Superior temporal gyrus (tissue), 1 donor: ENCODE data around the gene SLC39A11.
"Not testable (repeated sequence)": the region's sequence is repeated elsewhere in the genome, so short reads cannot be mapped to it uniquely, and the experiment has no call there.

Experiments used
- DNase-seq: peaks from one replicate; pipeline ENCODE4 v3.0.0-alpha.2; 2016; ENCODE audit errors: extremely low spot score

The SLC39A11 gene

DNA sequence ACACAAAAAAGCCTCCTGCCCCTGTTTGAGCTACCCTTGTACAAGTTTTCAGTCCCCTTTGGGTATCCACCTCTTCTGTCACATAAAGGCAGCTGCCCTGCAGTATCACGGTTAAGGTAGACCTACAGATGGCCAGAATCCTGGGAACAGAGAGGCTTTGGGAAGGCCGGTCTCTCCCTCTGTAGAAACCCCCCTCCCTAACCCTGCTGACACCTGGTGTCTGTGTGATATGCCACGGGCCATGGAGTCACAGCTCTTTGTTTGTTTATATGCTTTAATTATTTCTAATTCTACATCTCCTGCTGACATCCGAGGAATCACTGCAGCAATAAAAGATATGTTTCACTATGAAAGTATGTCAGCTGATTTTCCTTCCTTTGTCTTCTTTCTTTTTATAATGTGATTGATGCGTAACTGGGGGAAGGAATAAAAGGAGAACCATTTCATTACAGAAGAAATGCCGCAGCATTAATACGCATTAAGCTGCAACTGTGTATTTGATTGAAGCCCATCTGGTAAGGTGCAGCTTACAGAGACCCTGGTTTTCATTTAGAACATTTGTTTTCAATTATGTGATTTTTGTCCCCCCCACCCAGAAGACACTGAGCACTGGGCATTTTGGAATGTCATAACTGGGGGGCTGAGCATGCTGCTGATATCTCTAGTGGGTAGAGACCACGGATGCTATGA is 142.1 kb downstream of the SLC39A11 start:
- DNase-seq = no peak

DNA sequence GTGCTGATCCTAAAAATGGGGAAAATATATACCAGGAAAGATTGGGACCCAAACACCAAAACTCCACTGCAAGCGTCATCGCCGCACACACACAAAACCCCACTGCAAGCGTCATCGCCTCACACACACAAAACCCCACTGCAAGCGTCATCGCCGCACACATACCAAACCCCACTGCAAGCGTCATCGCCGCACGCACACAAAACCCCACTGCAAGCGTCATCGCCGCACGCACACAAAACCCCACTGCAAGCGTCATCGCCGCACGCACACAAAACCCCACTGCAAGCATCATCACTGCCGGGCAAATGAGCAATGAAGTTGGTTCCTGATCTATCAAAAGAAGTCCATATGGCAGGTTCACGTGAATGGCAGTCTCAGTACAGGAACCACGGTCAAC is 144.4 kb downstream of the SLC39A11 start:
- no peak for DNase-seq

DNA sequence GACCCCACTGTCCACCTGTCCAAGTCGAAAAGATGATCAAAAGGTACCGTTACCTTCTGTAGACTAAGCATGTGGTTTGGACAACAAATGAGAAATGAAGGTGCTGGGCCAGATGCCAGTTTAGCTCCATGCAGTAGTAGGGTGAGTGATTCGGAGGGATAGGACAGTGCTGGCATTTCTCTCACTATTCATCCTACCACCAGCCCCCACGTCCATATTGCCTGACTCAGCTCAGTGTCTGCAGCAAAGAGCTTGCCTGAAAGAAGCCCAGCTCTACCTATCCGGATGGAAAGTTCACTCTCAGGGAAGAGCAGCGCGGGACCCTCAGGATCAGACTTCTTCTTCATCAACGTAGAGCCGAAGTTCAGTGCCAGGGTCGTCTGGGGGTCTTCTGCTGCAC is 145.0 kb downstream of the SLC39A11 start:
- DNase-seq = no peak

DNA sequence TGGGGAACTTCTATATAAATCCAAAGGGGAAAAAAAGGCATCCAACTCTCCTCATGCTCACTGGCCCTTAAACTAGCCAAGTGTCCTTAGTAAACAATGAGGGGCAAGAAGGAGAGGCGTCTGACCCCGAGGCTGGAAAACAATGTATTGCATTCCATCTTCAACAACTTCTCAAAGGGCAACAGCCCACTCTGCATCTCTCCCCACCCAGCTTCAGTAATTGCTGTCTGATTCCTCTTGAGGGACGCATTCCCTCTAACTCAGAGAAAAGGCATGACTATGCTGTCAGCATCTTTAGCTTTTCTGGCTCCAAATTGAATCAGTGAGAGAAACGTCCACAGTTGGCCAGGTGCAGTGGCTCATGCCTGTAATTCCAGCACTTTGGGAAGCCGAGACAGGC is 145.8 kb downstream of the SLC39A11 start:
- DNase-seq = no peak

DNA sequence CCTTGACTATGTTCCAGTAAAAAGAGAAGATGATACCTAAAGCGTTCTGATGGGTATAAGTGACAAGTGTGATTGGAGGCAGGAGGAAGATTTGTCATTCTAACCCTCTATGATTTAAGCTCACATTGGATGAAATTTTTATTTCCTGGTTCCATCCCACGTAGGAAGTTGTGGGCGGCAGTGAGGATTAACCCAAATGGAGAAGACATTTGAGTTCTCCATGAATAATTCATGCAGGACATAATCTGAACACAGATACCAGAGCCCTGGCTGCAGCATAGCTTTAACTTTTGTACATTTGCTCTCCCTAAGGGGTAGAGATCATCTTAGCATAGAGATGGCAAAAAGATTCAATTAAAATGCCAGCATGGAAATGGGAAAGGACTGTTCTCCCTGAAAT is 146.3 kb downstream of the SLC39A11 start:
- peak; percentile 60 for DNase-seq

DNA sequence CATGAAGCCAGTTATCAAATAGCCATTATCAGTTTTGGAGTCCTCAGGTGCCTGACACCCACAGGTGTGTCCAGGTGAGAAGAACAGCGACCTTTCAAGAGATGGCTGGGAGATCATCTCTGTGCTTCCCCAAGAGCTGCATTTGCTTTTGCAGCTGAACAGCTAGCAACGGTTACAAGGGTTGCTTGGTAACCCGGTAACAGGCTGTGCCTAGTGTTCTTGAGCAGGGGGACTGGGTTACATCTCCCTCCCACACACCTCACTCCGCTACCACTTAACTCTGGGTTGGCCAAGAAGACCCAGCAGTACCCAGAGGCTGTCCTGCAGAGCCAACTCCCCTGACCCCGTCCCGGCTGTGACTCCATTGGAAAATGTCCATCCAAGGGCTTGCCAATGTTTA is 147.0 kb downstream of the SLC39A11 start:
- DNase-seq = no peak

DNA sequence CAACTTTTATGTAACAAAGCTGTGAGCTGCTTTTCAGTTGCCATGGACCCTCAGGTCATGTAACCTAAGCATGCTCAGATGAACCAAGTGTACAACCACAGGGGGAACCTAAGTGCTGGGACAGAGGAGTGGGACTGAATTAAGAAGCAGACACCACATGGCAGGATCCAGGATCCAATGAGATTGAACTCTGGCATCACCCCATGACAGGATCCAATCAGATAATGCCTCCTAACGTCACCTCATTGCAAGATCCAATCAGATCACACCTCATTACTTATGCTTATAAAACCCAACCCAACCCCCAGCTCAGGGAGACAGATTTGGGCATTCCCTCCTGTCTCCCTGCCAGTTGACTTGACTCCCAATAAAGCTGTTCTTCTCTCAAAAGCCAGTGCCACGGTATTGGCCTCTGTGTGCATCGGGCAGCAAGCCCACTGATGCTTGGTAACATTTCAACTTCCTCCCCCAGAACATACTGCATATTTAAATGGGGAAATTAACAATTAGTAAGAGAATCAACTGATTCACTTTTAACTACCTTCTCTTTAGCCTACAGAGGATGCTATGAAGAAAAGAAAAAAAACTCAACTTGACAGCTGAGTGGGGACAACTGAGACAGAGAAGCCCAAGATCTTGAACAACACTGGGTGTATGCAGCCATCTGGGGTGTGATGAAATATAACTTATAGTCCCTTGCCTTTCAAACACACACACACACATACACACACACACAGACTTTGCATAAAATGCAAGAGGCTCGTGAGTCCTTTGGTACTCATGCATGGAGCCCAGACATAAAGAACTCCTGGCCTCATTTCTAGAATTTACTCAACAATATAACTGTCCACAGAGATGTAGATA is 148.4 kb downstream of the SLC39A11 start:
- DNase-seq = peak; percentile 68

DNA sequence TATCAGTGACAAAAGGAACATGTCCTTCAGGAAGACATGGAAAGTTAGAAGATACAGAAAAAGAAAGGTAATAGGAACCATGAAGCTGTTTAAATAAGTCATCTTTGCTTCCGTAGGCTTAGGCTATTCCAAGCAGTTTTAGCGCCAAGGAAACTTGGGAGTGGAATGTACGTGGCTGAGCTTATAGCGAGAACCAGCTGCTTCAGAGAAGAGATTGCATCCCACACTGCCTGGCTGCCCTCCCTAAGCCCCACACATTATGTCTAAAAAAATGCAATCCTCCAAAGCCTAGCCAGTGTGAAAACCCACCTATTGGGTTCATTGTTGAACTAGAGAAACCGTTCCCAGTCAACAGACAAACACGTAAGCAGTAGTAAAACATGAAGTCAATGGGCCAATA is 149.9 kb downstream of the SLC39A11 start:
- DNase-seq = peak; percentile 63

DNA sequence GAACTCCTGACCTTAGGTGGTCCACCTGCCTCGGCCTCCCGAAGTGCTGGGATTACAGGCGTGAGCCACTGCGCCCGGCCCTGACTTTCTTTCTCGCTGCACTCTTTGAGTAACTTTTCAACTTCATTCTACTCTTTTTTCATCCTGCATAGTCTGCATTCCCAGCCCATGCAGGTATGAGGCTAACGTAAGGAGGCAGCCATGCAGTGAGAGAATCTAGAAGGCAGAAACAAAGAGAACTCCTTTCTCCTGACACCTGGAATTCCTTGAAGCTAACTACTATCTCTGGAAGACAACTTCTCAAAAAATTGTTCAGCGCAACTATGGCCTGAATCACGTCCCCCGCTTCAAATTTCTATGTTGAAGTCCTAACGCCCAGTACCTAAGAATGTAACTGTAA is 152.0 kb downstream of the SLC39A11 start:
- DNase-seq = no peak

DNA sequence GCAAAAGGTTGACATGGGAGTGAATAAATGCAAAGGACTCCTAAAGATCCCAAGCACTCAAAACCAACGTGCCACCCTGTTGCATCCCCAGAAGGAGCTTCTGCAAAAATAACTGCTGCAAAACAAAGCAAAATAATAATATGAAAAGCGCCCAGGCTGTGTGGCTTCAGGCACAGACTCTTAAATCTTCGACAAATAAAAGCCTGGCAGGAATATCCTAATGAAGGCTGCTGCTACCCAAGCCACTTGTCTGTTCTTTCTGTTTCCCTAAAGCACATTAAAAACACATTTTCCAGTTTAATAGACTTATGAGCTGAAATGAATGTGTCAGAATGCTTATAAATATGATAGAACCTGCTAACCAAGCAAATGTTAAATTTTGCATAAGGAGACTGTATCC is 154.0 kb downstream of the SLC39A11 start:
- no peak for DNase-seq

DNA sequence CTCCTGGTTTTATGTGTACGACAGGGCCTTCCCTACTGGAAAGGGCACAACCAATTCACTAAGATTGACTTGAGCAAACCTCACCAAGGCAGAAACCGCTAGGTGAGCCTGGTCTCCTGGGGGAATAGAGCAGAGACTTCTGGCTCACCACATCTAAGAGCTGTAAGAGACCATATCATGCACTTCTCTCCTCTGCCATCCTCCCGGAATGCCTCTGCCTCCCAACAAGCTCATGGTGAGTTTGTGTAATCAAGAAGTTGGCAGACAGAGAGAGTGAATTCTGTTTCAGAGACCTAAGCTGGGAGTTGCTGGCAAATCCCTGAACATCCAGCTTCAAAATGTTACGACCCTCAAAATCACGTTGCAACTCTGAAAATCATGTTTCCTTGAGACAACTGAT is 154.8 kb downstream of the SLC39A11 start:
- DNase-seq = no peak

DNA sequence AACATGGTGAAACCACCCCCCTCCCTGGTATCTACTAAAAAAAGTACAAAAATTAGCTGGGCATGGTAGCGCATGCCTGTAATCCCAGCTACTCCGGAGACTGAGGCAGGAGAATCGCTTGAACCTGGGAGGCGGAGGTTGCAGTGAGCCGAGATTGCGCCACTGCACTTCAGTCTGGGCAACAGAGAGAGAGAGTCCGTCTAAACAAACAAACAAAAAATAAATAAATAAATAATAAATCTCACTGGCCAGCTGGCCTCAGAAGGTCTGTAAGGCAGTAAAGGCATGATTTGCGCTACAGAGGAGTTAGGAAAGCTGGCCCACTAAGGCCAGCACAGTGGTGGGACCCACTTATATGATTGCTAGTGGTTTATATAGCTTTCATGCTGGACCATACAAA is 155.2 kb downstream of the SLC39A11 start:
- not testable (repeated sequence) for DNase-seq

DNA sequence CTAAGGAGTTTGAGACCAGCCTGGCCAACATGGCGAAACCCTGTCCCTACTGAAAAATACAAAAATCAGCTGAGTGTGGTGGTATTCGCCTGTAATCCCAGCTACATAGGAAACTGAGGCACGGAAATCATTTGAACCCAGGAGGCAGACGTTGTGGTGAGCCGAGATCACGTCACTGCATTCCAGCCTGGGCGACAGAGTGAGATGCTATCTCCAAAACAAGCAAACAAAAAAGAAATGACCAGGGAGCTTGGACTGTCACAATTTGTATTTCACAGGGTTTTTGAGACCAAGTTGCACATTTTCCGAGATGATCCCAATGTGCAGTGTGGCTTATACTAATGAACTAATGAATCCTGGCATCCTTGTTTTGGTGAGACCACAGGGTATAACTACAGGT is 156.5 kb downstream of the SLC39A11 start:
- DNase-seq = no peak

DNA sequence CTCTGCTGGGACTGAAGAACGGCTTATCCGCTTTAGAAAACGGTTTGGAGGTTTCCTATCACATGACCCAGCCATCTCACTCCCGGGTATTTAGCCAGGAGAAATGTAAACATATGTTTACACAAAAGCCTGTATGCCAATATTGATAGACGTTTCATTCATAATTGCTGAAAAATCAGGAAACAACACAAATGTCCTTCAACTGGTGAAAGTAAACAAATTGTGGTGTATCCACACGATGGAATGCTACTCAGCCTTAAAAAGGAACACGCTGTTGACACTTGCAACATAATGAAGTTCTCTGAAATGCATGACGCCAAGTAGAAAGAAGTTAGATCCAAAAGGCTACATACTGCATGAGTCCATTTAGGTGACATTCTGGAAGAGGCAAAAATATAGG is 157.6 kb downstream of the SLC39A11 start:
- no peak for DNase-seq

DNA sequence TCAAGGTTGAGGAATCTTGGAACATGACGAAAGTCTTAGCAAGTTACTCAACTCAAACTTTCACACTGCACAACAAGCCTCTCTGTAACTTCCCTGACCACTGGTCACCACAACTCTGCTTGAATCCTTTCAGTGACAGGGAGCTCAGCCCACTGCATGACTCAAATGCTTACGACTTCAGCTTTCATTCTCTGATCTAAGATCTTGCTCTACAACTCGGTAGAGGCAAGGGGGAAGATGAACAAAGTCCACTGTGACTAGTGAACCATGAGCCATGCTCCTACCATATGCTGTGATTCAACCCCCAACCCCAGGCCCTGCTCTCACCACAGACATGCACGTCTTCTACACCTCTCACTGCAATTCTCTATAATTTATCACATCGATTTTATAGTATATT is 160.9 kb downstream of the SLC39A11 start:
- DNase-seq = no peak

DNA sequence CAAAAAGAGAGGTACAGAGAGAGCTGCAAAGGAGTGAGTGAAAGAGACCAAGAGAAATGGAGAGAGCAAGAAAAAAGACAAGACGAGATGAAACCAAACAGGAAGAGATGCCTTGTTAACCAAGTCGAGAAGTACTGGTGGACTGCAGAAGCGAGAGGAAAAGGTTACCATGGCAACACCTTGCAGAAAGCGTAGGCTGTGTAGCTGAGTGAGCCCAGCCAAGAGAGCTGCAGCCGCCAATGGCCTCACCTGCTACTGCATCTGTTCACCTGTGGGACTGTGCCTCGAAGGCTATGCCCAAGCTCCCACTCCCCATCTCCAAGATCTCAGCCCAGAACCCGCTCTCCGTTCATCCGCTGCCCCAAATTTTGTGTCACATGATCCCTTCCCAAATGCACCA is 161.3 kb downstream of the SLC39A11 start:
- DNase-seq = peak; percentile 64

DNA sequence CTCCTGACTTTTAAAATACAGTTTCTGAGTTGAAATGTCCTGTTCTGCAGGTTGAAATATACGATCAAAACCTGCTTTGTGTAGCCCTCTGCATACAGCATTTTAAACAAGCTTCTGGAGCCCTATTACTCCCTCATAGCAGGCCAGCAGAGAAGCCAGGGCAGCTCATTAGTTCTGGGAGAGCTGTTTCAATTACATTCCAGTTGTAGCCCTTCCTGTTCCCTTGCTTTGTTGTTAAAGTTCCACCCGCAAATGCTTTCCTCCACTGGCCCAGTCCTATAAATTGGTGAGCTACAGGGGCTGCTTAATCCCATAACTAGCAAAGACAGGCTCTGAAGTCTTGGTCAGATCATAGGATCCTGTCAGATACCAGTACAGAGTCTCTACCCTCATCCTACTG is 162.5 kb downstream of the SLC39A11 start:
- DNase-seq = no peak

DNA sequence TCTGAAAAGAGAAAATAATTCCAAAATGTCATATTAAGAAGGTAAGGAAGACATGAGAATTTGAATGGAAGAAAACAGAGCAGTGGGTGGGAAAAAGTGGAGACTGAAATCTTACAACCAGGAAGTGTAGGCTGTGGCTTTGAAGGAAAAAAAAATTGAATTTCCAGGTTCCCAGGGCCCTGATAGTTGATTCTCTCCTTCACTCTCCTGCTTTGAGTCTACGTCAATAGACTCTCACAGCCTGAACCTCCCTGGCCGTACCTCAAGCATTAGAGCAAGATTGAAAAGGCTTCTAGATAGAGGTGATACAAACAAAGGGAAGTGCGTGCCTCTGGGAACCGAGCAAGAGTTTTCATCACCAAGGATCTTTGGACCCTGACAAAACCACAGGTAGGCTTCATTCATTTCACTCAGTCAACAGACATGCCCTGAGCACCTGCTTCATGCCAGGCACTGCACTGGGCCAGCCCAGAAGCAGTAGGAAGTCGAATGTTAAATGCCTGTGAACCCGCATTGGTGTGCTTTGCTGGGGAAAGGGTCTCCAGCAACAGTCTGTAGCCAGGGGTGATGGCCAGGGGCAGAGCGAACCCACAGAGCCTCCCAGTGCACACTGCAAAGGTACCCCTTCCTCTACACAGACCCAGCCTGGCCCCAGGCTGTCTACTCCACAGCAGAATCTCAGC is 163.9 kb downstream of the SLC39A11 start:
- DNase-seq = no peak

DNA sequence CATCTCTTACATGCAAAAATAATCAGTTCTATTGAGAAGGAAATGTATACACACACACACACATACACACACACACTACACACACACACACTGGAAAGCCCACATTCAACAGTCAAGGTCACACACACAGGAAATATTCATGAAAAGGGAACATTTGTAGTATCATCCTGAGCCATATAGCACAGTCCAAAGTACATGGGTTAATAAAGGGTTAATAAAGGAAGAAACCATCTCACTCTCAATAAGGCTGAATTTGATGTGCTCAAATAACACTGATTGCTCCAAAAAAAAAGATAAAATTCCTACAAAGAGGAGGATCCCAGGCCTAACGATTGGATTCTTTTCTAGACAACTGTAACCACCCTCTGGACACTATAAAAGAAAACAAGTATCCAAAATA is 164.7 kb downstream of the SLC39A11 start:
- no peak for DNase-seq

DNA sequence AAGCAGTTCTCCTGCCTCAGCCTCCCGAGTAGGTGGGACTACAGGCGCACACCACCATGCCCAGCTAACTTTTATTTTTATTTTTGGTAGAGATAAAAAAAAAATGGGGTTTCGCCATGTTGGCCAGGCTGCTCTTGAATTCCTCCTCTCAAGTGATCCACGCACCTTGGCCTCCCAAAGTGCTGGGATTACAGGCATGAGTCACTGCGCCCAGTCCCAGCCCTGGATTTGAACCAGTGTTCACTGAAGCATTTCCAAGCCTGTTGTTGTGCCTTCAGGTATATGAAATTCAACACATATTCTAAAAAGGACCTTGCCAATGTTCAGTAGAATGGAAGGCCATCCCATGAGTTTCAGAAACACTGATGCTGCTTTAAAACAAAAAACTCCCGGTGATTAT is 165.3 kb downstream of the SLC39A11 start:
- DNase-seq = no peak

DNA sequence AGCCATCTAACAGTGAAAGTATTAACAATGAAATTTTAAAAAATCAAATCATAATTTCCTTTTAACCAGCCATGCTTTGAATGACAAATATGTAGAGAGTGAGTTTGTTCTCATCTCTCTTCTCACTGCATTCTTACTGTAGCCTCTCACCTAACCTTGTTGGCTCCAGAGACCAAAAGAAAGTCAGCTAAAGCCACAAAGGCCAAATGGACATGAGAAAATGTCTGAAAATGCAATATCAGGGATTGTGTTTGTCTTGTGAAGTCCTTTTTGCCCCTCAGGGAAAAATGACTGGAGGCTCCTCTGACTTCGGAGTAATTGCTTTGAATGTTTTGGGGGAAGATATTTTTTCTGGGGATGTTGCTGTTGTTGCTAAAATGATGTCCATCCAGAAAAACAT is 166.3 kb downstream of the SLC39A11 start:
- no peak for DNase-seq

DNA sequence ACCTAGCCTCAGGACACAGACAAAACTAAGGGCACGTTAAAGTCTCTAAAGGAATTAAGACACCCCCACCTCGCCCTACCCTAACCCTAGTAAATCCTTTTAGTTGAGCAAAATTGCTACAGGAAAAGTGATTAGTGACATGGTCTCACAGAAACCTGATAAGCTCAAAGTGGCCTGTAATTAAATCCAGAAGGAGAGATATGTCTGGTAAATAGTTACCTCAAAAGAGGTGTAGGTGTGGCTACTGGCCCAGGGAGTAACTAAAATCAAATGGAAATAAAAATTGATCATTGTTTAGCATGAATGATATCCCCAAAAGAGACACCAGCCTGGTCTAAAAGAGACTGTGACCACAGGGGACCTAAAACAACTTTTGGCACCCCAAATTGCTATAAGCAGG is 168.3 kb downstream of the SLC39A11 start:
- DNase-seq = no peak

DNA sequence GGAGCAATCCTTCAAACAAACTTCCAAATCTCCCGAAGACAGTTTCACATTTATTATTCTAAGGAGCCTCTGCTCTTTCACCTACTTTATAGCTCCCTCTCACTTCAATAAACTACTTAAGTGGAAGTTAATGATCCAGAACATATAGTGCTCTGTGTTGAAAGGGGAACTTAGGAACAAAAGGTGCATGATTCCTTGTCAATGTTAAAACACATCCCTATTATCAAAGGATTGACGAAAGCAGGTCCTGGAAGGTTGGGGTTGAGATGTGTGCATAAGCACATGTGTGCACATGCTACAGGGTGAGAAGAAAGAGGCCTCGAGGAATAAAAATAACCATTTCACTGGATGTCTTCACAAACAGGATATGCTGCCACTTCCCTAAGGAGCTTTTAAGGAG is 170.3 kb downstream of the SLC39A11 start:
- no peak for DNase-seq
